ENCODE results near the gene FADS2. TPM values are rescaled to one million over a fixed set of nuclear protein-coding genes. Genes with fewer than 3 reads are reported as not detected.

Gene FADS2
- polyA plus RNA-seq, 1 donor from 2014 or later = 0.63 TPM

GRCh38 chr11:61908730-61909316 is 80.7 kb downstream of the FADS2 start:
- Mint-ChIP-seq H3K36me3 (no peaks in the 10 kb centered on the region), H3K4me3 (no peak overlapping the region), H3K27ac (peak overlapping the region in 1 of 3 donors; percentile 52), H3K9me3 (no peaks in the 10 kb centered on the region), H3K4me1 (no peaks in the 10 kb centered on the region), H3K27me3 (peaks cover 6% of the 10 kb centered on the region)

GRCh38 chr11:61910187-61911127 is 82.4 kb downstream of the FADS2 start:
- no peaks in the 10 kb centered on the region for H3K9me3 Mint-ChIP-seq

GRCh38 chr11:61911128-61911700 is 83.1 kb downstream of the FADS2 start:
- Mint-ChIP-seq H3K4me1 (no peaks in the 10 kb centered on the region), H3K27ac (no peak overlapping the region), H3K36me3 (no peaks in the 10 kb centered on the region), H3K27me3 (peaks cover 15% of the 10 kb centered on the region), H3K9me3 (no peaks in the 10 kb centered on the region), H3K4me3 (no peak overlapping the region)

More at GRCh38 chr11:61910187-61911127, 82.4 kb downstream of the FADS2 start:
- no peak overlapping the region for H3K27ac Mint-ChIP-seq
- H3K36me3 Mint-ChIP-seq = no peaks in the 10 kb centered on the region
- no peak overlapping the region for H3K4me3 Mint-ChIP-seq
- peaks cover 10% of the 10 kb centered on the region for H3K27me3 Mint-ChIP-seq
- H3K4me1 Mint-ChIP-seq = no peaks in the 10 kb centered on the region

- Mint-ChIP-seq H3K27ac (no peak overlapping the region), H3K27me3 (peaks cover 19% of the 10 kb centered on the region), H3K9me3 (no peaks in the 10 kb centered on the region), H3K4me3 (no peak overlapping the region), H3K36me3 (no peaks in the 10 kb centered on the region), H3K4me1 (no peaks in the 10 kb centered on the region)
These were observed 83.8 kb downstream of the FADS2 start for GRCh38 chr11:61911701-61912529.

GRCh38 chr11:61912530-61912898 is 84.4 kb downstream of the FADS2 start:
- Mint-ChIP-seq H3K4me1 (no peaks in the 10 kb centered on the region), H3K9me3 (no peaks in the 10 kb centered on the region), H3K4me3 (no peak overlapping the region), H3K36me3 (no peaks in the 10 kb centered on the region), H3K27ac (no peak overlapping the region), H3K27me3 (peaks cover 19% of the 10 kb centered on the region)

GRCh38 chr11:61912991-61913698 is 85.0 kb downstream of the FADS2 start:
- no peak overlapping the region for H3K4me3 Mint-ChIP-seq
- H3K27me3 Mint-ChIP-seq = peaks cover 25% of the 10 kb centered on the region
- H3K36me3 Mint-ChIP-seq = no peaks in the 10 kb centered on the region
- H3K9me3 Mint-ChIP-seq = no peaks in the 10 kb centered on the region
- peaks cover 2 to 4% (median 2%) of the 10 kb centered on the region in 3 donors for H3K4me1 Mint-ChIP-seq
- no peak overlapping the region for H3K27ac Mint-ChIP-seq

GRCh38 chr11:61913699-61914395 is 85.7 kb downstream of the FADS2 start:
- Mint-ChIP-seq H3K36me3 (no peaks in the 10 kb centered on the region), H3K9me3 (no peaks in the 10 kb centered on the region), H3K4me1 (peaks cover 4 to 5% (median 5%) of the 10 kb centered on the region in 3 donors), H3K27ac (no peak overlapping the region), H3K4me3 (peak overlapping the region in 1 of 4 donors; percentile 38), H3K27me3 (peaks cover 32% of the 10 kb centered on the region)

- H3K36me3 Mint-ChIP-seq = no peaks in the 10 kb centered on the region
- peaks cover 35% of the 10 kb centered on the region for H3K27me3 Mint-ChIP-seq
These were observed 86.5 kb downstream of the FADS2 start for GRCh38 chr11:61914471-61915171.

GRCh38 chr11:61916737-61917333 is 88.7 kb downstream of the FADS2 start:
- Mint-ChIP-seq H3K27me3 (peaks cover 45% of the 10 kb centered on the region), H3K36me3 (no peaks in the 10 kb centered on the region), H3K27ac (no peak overlapping the region), H3K9me3 (no peaks in the 10 kb centered on the region), H3K4me3 (peak overlapping the region in 3 of 4 donors; percentile 46 to 85 (median 81)), H3K4me1 (peaks cover 4 to 5% (median 5%) of the 10 kb centered on the region in 3 donors)

More at GRCh38 chr11:61914471-61915171, 86.5 kb downstream of the FADS2 start:
- Mint-ChIP-seq H3K4me1 (peaks cover 4 to 5% (median 5%) of the 10 kb centered on the region in 3 donors), H3K4me3 (peak overlapping the region in 1 of 4 donors; percentile 38), H3K27ac (no peak overlapping the region), H3K9me3 (no peaks in the 10 kb centered on the region)

Other genes starting within 250 kb of the FADS2 start
- not detected for gene SYT7, start 247.2 kb upstream of the FADS2 start, polyA plus RNA-seq
- gene DAGLA, start 147.9 kb upstream of the FADS2 start, polyA plus RNA-seq = not detected
- not detected for gene MYRF, start 75.7 kb upstream of the FADS2 start, polyA plus RNA-seq
- gene TMEM258, start 35.7 kb upstream of the FADS2 start, polyA plus RNA-seq = 210 TPM
- gene FEN1, start 35.4 kb upstream of the FADS2 start, polyA plus RNA-seq = 12.6 TPM
- 1.6 TPM for gene FADS1, start 11.3 kb upstream of the FADS2 start, polyA plus RNA-seq
- 21.8 TPM for gene FADS3, start 63.2 kb downstream of the FADS2 start, polyA plus RNA-seq
- not detected for gene RAB3IL1, start 89.3 kb downstream of the FADS2 start, polyA plus RNA-seq
- 1.2 TPM for gene BEST1, start 122.1 kb downstream of the FADS2 start, polyA plus RNA-seq
- 4,223 TPM for gene FTH1, start 139.3 kb downstream of the FADS2 start, polyA plus RNA-seq